GM12892 (cell line): ENCODE data around the gene ITPRID2.

Source experiments
- POLR2A ChIP-seq: IDR thresholded peaks from 2 replicates; pipeline ENCODE4 v1.6.1; 2011; ENCODE audit warnings: low read depth, low read length, control low read depth
- POLR2AphosphoS5 ChIP-seq: IDR thresholded peaks from 2 replicates; pipeline ENCODE4 v1.6.1; 2011; ENCODE audit warnings: low read depth, low read length, control low read depth

DNA sequence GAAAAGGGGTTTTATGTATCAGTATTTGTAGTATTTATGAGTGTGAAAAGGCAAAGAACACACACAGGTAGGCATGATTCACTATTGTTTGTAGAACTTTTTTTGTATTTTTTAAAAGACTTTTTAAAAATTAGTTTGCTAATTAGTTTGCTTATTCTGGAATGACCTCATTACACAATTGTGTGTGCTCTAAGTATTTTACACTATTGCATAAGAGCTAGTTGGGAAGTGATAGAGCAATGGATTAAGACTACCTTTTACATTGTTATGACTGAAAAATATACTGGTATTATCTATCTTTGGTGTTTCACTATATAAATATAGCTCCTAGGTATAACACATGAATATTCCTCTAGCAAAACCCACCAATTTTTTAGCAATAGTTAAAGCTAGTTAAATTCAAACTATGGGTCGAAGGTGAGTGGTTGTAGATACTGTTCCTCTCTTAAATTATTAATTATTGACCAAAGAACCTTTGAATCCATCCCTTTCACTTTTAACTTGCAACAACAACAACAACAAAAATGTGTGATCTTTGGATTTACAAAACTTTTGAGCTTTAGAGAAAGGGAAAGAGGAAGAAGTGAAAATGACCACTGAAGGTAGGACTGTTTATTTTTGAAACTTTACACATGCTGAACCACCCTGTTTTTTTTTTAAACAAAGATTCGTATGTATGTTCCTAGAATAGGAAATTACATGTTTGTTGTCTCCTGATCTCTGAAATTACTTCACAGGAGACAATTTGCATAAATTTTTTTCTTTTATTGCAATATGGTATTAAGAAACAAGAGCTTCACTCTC lies 18.7 kb downstream of the ITPRID2 start:
- no peak for TF ChIP-seq POLR2A
- no peak for TF ChIP-seq POLR2AphosphoS5
